HG03342 (cell line): ENCODE data around the gene TMEM132E.

Experiments
- ATAC-seq: cut with Tn5 transposase; IDR thresholded peaks from one replicate; pipeline ENCODE4 v1.9.1; 2021; ENCODE audit warnings: mild to moderate bottlenecking, moderate library complexity; ENCODE audit not compliant: unreplicated experiment

TMEM132E gene

DNA sequence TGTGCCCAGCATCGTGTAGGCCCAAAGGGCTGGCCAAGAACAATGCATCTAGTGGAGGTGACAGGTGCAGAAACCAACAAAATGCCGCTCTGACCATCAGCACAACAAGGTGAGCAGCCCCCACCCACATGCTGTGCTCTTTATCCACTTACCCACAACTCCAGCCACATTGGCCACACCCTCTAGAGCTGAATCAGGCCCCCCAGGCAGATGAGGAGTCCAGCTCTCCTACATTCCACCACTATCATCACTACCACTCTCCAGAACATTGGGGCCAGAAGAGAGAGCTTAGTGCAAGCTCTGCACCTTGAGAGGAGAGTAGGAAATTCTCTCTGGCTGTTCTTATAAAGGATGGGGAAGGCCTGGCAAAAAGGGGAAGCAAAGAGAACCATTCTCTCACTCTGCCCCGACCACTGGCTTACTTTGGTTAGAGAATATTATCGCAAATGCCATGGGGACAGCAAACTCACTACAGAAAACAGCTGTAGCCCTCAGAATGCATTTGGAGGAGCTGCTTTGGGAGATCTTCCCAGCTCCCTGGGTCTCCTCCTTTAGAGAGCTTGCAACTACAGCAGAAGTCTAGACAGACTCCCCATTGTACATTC is 75.0 kb downstream of the TMEM132E start:
- no peak for ATAC-seq

DNA sequence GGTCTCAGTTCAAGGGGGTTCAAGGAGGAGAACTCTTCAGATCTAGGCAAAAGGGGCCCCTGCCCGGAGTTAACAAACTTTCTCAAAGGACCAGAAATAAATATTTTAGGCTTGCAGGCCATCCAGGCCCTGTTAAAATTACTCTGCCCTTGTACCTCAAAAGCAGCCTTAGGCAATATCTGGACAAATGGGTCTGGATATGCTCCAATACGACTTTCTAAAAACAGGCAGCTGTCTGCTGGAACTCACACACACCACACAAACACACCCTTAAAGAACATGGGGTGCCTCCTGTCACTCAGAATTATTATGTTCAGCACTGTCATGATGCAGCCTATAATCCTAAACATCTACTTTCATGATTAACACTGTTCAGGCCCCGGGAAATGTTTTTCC is 75.5 kb downstream of the TMEM132E start:
- no peak for ATAC-seq

DNA sequence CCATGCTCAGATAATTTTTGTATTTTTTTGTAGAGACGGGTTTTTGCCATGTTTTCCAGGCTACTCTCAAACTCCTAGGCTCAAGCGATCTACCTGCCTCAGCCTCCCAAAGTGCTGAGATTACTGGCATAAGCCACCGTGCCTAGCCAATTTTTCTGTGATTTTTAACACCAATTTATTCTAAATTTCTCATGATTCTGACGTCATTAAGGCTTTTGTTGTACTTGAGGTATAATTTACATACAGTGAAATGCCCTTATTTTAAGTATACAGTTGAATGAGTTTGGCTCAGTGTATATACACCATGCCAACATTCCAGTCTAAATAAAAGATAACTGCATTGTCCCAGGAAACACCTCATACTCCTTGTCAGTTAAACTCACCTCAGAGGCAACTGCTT is 77.4 kb downstream of the TMEM132E start:
- ATAC-seq, result no peak

DNA sequence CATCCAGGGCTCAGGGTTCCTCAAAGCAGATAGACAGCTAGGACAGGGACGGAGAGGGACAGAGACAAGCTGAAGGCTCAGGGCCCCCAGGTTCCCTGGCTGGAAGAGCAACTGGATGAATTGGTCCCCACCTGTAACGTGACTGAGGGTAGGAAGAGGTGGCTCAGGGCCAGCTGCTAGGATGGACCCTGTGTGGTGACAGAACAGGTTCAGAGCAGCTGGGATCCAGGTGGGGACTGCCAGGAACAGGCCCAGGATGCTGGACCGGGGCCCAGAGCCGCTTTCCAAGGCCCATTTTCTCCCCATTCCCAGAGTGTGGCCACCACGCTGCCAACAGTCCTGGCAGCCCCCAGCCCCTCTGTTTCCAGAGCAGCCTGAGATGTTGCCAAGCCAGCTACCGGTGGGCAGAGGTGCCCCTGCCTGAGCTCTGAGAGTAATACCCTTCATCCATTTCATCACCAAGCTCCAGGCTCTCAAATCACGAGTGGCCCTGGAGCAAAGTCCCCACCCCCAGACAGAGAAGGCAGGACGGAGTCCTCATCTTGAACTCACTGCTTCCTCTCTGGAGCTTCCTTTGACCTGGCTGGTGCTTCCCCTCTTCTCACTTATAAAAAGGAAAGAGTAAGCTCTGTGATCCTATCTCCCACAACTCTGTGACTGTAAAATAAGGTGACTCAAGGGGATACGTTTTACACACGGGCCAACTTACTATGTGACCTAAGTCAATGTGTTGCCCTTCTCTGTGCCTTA is 79.6 kb downstream of the TMEM132E start:
- ATAC-seq, result no peak

GRCh38 chr17:34663714-34664113 is 84.3 kb downstream of the TMEM132E start:
- no peak for ATAC-seq

DNA sequence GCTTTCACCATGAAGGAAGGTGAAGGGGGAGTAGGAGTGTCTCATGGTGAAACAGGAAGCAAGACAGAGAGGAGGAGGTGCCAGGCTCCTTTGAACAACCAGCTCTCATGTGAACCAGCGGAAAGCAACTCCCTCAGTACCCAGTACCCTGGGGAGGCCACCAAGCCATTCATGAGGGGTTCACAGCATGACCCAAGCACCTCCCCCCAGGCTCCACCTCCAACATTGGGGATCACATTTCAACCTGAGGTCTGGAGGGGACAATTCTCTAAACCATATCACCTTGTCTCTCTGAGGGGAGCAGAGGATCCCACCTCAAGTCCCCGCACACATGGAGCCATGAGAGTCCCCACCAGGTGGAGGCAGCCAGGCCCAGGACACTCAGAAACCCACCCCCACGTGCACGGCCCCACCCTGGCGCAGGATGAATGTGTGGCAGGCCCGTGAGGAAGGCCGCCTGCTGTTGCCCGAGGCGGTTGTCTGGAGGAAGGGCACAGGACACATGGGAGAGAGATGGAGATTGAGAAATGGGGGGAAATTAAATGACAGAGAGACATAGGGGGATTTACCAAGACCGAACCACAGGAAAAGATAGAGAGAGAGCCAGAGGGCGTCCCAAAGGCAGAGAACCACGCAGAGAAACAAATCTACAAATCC is 85.9 kb downstream of the TMEM132E start:
- ATAC-seq, result no peak

DNA sequence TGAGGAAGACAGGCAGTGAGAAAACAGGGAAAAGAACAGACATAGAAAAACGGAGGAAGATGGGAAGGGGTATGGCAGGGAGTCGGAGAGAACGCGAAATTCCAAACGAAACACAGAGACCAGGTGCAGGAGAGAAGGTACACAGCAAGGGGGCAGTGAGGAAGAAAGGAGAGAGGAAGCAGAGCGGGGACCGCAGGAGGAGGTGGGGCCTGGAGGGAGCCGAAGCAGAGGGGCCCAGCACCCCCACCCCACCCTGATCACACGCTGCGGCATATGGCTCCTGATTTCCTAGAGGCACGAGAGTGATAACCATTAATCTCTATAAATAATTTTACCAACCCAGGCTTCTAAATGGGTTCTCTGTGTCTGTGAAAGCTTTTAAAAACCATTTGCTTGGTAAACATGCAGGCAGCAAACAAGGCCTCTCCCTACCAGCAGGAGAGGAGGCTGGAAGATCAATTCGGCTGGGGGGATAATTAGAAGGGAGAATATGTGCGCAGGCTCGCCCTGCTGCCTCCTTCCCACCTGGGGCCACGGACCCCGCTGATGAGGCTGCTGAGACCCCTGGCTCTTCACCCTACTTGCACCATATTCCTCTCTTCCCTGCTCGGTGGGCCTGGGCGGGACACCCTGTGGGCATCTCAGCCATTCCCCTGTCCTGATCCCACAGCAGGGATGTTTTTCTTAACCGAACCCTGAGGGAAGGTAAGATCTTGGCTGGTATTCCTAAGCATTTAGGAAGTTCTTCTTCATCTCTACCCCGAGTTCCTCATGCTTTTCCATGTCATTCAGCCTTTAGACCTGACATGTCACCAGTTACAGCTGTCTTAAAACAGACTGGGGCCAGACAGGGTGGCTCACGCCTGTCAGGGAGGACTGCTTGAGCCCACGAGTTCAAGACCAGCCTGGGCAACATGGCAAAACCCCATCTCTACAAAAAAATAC is 86.7 kb downstream of the TMEM132E start:
- ATAC-seq, result no peak

GRCh38 chr17:34667656-34668055 is 88.3 kb downstream of the TMEM132E start:
- ATAC-seq, result no peak

GRCh38 chr17:34668206-34668605 is 88.8 kb downstream of the TMEM132E start:
- no peak for ATAC-seq

DNA sequence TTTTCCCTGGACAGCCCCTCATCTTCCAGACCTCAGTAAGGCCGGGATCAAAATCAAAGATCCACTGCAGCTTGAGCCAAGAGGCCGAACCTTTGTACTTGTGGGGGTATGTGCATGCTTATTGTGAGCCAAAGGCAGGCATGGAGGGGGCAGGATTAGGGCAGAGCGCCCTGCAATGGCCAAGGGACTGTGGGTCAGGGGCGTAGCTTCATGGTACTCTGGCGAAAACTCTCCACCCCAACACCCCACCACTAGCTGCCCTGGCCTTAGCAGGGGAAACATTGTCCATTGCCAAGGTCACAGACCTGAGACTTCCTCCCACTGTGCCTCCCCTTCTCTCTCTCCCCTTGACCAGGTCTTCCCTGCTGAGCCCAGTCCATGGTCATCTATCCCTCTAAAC is 90.1 kb downstream of the TMEM132E start:
- ATAC-seq, result no peak

DNA sequence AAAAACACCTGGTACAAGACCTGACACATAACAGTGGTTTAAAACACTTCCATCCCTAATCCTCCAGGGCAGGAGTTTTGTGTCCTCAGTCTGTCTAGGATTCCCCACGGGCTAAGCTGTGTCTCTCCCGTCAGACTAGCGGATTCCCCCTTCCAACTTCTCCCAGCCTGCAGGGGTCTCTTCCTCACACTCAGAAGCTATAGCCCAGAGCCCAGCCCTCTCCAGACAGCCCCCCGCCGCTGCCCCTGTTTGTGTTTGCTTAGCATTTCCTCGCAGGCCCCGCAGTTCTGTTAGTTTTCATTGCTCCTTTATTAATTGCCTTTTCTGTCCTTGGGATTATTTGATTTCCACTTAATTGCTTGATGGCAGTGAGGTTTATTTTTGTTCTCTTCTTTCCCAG is 91.2 kb downstream of the TMEM132E start:
- no peak for ATAC-seq

DNA sequence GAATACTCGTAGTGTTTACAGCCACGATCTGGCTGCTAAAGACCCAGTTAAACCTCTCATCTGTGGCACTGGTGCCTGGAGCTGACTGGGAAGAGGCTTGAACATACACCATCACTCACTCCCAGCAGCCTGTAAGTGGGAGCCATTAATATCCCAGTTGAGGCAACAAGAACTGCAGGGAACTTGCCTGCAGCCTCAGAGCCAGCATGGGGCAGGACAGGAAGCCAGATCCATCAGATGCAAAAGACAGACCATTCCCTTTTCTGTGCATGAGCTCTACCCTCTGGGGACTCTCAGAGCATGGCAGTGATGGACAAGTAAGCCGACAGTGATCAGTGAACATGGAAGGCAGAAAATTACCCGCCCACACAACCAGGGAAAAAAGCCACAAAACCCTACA is 91.8 kb downstream of the TMEM132E start:
- ATAC-seq, result no peak

DNA sequence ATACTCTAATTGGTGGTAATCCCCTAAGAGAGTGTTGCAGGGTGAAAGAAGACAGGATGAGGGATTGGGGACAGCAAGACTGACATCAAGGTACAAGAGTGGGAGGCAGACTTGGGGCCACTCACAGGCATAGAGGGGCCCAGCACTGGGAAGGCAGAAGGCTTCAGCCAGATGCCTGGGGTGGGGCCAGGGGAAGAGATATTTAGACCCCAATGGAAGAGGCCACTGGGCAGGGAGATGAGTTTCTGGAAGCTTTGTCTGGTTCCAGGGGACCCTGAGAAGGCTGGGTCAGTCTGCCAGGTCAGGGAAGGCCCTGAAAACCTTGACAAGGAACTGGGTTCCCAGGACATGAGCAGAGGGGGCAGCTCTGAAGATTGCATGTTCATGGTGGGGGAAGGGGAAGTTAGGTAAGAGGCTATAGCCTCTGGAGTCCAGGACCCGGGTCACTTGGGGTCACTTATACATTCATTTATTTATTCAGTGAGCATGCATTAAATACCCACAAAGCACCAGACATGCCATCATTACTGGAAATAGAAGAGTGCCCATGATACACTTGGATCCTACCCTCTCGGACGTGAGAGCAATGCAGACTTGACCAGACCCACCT is 92.9 kb downstream of the TMEM132E start:
- ATAC-seq, result no peak

- no peak for ATAC-seq
These were observed 94.1 kb downstream of the TMEM132E start for GRCh38 chr17:34673516-34673915.

GRCh38 chr17:34673995-34674890 is 94.9 kb downstream of the TMEM132E start:
- no peak for ATAC-seq

DNA sequence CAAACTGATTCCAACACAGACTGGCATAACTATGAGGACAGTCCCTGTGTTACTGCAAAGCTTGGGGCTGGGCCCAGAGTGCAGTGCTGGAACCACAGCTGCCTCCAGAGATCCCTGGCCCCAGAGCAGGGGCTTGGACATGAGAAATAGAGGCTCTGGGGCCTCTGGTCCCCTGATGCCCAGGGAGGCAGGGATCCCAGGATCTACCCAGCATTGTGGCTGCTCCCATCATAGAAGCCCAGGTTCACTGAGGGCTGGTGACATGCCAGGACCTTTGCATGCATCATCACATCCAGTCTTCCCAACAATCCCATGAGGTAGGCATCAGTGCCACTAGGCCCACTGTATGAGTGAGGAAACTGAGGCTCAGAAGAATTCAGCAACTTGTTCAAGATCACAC is 95.8 kb downstream of the TMEM132E start:
- no peak for ATAC-seq

- no peak for ATAC-seq
These were observed 96.2 kb downstream of the TMEM132E start for GRCh38 chr17:34675605-34676004.

GRCh38 chr17:34680151-34680550 is 100.8 kb downstream of the TMEM132E start:
- ATAC-seq, result no peak

GRCh38 chr17:34682305-34682704 is 102.9 kb downstream of the TMEM132E start:
- ATAC-seq, result no peak

- no peak for ATAC-seq
These were observed 104.0 kb downstream of the TMEM132E start for GRCh38 chr17:34683390-34683789.
